Smooth muscle cell (in vitro differentiated cells): ENCODE measurements around the gene NEK3. TPM values are rescaled to one million over a fixed set of nuclear protein-coding genes. Genes with fewer than 3 reads are reported as not detected.
"Not testable (repeated sequence)": the region's sequence is repeated elsewhere in the genome, so short reads cannot be mapped to it uniquely, and the experiment has no call there.

Experiments used
- DNase-seq: peaks from one replicate; lab custom pipeline; 2025; ENCODE audit not compliant: unreplicated experiment; lab: John Stamatoyannopoulos, UW
- H2AFZ ChIP-seq: fragments of 200-600 bp; sonication (generic); 2 replicates; pipeline ENCODE4 v1.6.0; 2016; ENCODE audit warnings: antibody characterized with exemption, low read depth, mild to moderate bottlenecking
- H3F3A ChIP-seq: fragments of 200-600 bp; sonication (generic); 2 replicates; pipeline ENCODE4 v1.6.0; 2017; ENCODE audit warnings: antibody characterized with exemption, low read depth
- H3K27ac ChIP-seq: fragments of 200-600 bp; sonication (generic); 2 replicates; pipeline ENCODE4 v1.5.1; 2016; ENCODE audit warnings: low read depth, mild to moderate bottlenecking
- H3K27me3 ChIP-seq: fragments of 200-600 bp; sonication (generic); 2 replicates; pipeline ENCODE4 v1.6.1; 2016; ENCODE audit warnings: low read depth, mild to moderate bottlenecking
- H3K36me3 ChIP-seq: fragments of 200-600 bp; sonication (generic); 2 replicates; pipeline ENCODE4 v1.5.1; 2016; ENCODE audit warnings: low read depth
- H3K4me1 ChIP-seq: fragments of 200-600 bp; sonication (generic); 2 replicates; pipeline ENCODE4 v1.5.1; 2016; ENCODE audit warnings: low read depth
- H3K4me2 ChIP-seq: fragments of 200-600 bp; sonication (generic); 2 replicates; pipeline ENCODE4 v1.6.0; 2016; ENCODE audit warnings: mild to moderate bottlenecking
- H3K4me3 ChIP-seq: fragments of 200-600 bp; sonication (generic); 2 replicates; pipeline ENCODE4 v1.5.1; 2016; ENCODE audit warnings: mild to moderate bottlenecking
- H3K79me2 ChIP-seq: fragments of 200-600 bp; sonication (generic); 2 replicates; pipeline ENCODE4 v1.6.0; 2016; ENCODE audit warnings: low read depth, mild to moderate bottlenecking
- H3K9ac ChIP-seq: fragments of 200-600 bp; sonication (generic); 2 replicates; pipeline ENCODE4 v1.6.0; 2016; ENCODE audit warnings: low read depth
- H3K9me3 ChIP-seq: fragments of 200-600 bp; sonication (generic); replicated peaks from 2 replicates; pipeline ENCODE4 v1.5.1; 2016; ENCODE audit warnings: low read depth
- H4K20me1 ChIP-seq: fragments of 200-600 bp; sonication (generic); 2 replicates; pipeline ENCODE4 v1.6.0; 2016; ENCODE audit warnings: low read depth
- WGBS: methylation state at CpG from one replicate; pipeline ENCODE4 v1.1.7; 2016; ENCODE audit warnings: low lambda C conversion rate; 5-methylcytosine and 5-hydroxymethylcytosine counted together
- polyA plus RNA-seq: library from polyadenylated mRNA; unstranded; fragments of >200 nt; fragmentation: Nextera tagmentation; extraction: Ambion mirVana; gene quantifications from 2 replicates; pipeline ENCODE4 v1.2.1, GENCODE V29; 2016
- total RNA-seq: library from RNA; depleted of rRNA; stranded (reverse); fragments of >200 nt; gene quantifications from 2 replicates; pipeline ENCODE4 v1.2.3, GENCODE V29; 2014
- TF ChIP-seq, protein P1 (sequence below): fragments of 200-600 bp; sonication (generic); IDR thresholded peaks from 2 replicates; pipeline ENCODE4 v1.5.1; 2017; ENCODE audit warnings: borderline replicate concordance, mild to moderate bottlenecking, antibody characterized with exemption; ENCODE audit not compliant: insufficient read depth, poor library complexity, severe bottlenecking

Gene NEK3
- total and polyA plus RNA-seq, 2 experiments from 2014 or later: 24.5 to 33.8 TPM

DNA sequence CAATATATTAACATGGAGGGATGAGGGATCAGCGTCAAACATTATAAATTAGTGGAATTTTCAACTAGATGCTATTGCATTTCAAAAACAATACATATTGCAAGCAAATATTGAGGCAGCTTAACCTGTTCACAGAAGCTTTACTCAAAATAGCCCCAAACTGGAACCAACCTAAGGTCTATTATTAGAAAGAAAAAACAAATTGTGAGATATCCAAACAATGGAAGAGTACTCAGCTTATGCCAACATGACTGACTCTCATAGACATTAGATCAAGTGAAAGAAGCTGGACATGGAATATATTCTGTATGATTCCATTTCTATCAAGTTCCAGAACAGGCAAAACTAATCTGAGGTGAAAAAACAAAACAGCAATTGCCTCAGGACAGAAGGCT is 27.6 kb upstream of the NEK3 start:
- peak overlapping the region; percentile 70 for H3K4me2 ChIP-seq
- no peak overlapping the region for H2AFZ ChIP-seq
- H3K27ac ChIP-seq: peak overlapping the region; percentile 95

DNA sequence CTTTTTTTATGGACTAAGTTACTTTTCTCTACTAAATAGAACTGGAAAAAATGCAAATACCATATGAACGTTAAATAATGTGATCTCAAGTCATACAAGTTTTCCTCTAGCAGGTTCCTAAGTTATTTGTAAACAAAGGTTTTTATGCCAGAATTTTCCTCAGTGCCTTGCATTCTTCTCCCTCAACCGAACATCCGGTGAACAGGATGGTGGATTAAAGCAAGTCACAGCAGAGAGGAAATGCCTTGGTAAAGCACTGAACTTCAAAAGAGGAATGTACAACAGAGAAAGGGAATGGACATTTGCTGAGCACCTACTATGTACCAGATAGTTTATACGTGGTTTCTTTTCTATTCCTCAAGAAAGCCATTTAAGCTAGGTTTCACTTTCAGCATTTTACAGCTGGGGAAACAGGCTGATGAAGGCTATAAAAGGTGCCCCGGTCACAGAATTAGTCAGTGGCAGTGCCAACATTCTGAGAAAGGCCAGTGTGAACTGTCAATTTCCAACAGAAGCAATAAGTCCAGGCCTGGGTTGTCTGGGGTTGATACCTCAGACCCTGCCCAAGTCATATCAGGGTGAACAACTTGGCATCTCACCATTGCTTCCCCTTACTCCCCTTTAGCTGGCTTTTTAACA is 22.0 kb upstream of the NEK3 start:
- not testable (repeated sequence) for H3K36me3 ChIP-seq, H2AFZ ChIP-seq, H4K20me1 ChIP-seq, H3K4me2 ChIP-seq, H3K27ac ChIP-seq, H3F3A ChIP-seq, H3K79me2 ChIP-seq, H3K27me3 ChIP-seq, H3K4me3 ChIP-seq, DNase-seq, H3K9ac ChIP-seq, H3K4me1 ChIP-seq, H3K9me3 ChIP-seq
- WGBS: 74% methylated on average over 5 of the region's 5 CpGs

More for the DNA sequence above, 27.6 kb upstream of the NEK3 start:
- Histone ChIP-seq H3K36me3 (peaks cover 3% of the 10 kb centered on the region), H3K4me1 (peaks cover 5% of the 10 kb centered on the region), H3K79me2 (peaks cover 22% of the 10 kb centered on the region), H3K9ac (peak overlapping the region; percentile 49), H4K20me1 (peaks cover 7% of the 10 kb centered on the region), H3K27me3 (no peaks in the 10 kb centered on the region), H3F3A (peaks cover 4% of the 10 kb centered on the region), H3K9me3 (no peaks in the 10 kb centered on the region), H3K4me3 (no peak overlapping the region)
- 96% methylated on average over 1 of the region's 1 CpG for WGBS
- TF ChIP-seq, protein P1, sequence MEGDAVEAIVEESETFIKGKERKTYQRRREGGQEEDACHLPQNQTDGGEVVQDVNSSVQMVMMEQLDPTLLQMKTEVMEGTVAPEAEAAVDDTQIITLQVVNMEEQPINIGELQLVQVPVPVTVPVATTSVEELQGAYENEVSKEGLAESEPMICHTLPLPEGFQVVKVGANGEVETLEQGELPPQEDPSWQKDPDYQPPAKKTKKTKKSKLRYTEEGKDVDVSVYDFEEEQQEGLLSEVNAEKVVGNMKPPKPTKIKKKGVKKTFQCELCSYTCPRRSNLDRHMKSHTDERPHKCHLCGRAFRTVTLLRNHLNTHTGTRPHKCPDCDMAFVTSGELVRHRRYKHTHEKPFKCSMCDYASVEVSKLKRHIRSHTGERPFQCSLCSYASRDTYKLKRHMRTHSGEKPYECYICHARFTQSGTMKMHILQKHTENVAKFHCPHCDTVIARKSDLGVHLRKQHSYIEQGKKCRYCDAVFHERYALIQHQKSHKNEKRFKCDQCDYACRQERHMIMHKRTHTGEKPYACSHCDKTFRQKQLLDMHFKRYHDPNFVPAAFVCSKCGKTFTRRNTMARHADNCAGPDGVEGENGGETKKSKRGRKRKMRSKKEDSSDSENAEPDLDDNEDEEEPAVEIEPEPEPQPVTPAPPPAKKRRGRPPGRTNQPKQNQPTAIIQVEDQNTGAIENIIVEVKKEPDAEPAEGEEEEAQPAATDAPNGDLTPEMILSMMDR: no peak
- DNase-seq: no peak

DNA sequence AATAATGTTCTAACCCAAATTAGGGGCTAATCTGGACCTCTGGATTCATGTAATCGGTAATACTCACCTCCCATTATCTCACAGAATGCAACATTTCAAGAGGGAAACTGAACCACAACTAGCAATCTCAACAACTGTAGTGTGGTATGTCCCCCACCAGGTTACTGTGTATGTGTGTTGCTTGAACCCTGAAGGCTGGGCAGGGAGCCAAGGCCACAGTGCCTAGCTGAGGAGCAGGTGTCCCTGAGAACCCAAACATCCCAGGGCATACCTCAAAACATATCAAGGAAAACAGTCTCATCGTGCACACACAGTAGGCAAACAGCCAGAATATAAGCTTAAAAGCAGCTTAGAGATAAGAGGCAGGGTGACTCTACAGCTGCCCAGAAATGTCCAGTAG is 20.5 kb upstream of the NEK3 start:
- H3K4me3 ChIP-seq: no peak overlapping the region
- H3K9me3 ChIP-seq: no peaks in the 10 kb centered on the region
- DNase-seq: no peak
- WGBS: 95% methylated on average over 2 of the region's 2 CpGs
- no peaks in the 10 kb centered on the region for H3K27me3 ChIP-seq
- TF ChIP-seq, protein P1: no peak
- no peaks in the 10 kb centered on the region for H3F3A ChIP-seq
- H3K36me3 ChIP-seq: peaks cover 14% of the 10 kb centered on the region
- no peak overlapping the region for H2AFZ ChIP-seq
- no peak overlapping the region for H3K4me2 ChIP-seq
- no peaks in the 10 kb centered on the region for H3K4me1 ChIP-seq
- H4K20me1 ChIP-seq: no peaks in the 10 kb centered on the region
- H3K79me2 ChIP-seq: peaks cover 3% of the 10 kb centered on the region
- H3K27ac ChIP-seq: no peak overlapping the region
- no peak overlapping the region for H3K9ac ChIP-seq

DNA sequence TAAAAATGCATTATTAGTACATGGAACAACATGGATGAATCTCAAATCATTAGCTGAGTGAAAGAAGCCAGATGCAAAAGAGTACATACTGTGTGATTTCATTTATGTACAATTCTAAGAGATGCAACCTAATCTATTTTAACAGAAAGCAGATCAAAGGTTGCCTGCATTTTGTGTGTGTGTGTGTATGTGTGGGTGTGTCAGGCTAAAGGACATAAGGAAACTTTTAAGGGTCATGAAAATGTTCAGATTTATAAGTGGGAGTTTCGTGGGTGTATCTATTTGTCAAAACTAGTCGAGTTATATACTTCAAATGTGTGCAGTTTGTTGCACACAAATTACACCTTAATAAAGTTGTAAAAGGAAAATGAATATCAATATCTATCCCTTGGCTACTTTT is 17.9 kb upstream of the NEK3 start:
- Histone ChIP-seq H3K9ac (no peak overlapping the region), H4K20me1 (no peaks in the 10 kb centered on the region), H3K4me3 (no peak overlapping the region), H2AFZ (no peak overlapping the region), H3K4me2 (no peak overlapping the region), H3K4me1 (no peaks in the 10 kb centered on the region), H3K36me3 (peaks cover 11% of the 10 kb centered on the region), H3K27me3 (no peaks in the 10 kb centered on the region), H3K27ac (no peak overlapping the region), H3K79me2 (no peaks in the 10 kb centered on the region), H3K9me3 (no peaks in the 10 kb centered on the region), H3F3A (no peaks in the 10 kb centered on the region)
- DNase-seq: no peak
- 92% methylated on average over 2 of the region's 2 CpGs for WGBS
- TF ChIP-seq, protein P1: no peak

DNA sequence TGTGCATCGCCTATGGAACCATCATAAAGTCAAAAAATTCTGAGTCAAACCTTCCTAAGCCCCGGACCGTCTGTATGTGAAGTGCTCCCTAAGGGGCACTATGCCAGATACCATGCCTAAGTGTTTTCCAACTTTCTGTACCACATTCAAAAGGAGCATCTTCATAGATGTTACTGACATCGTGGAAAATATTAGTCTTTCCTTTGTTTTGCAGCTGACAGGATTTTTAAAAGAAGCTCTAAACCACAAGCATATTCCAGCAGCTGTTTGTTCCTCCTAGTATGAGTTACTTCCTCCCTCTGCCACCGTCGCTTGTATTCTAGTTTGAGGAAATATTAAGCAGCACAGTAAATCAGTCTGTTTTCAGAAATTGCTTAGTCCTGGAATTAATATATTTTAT is 14.6 kb upstream of the NEK3 start:
- not testable (repeated sequence) for H3K4me1 ChIP-seq, H3K4me2 ChIP-seq, H3K79me2 ChIP-seq, H4K20me1 ChIP-seq, H3F3A ChIP-seq, H3K9me3 ChIP-seq, H3K9ac ChIP-seq, H3K27me3 ChIP-seq, H2AFZ ChIP-seq, DNase-seq, H3K4me3 ChIP-seq, H3K27ac ChIP-seq
- peaks cover 15% of the 10 kb centered on the region for H3K36me3 ChIP-seq
- WGBS: 92% methylated on average over 6 of the region's 6 CpGs
